ENCODE data around the gene CHAF1A. TPM values are rescaled to one million over a fixed set of nuclear protein-coding genes. Genes with fewer than 3 reads are reported as not detected.

Gene CHAF1A
- total and polyA plus RNA-seq, 12 donors: 3.4 to 14.6 (median 8.4) TPM

DNA sequence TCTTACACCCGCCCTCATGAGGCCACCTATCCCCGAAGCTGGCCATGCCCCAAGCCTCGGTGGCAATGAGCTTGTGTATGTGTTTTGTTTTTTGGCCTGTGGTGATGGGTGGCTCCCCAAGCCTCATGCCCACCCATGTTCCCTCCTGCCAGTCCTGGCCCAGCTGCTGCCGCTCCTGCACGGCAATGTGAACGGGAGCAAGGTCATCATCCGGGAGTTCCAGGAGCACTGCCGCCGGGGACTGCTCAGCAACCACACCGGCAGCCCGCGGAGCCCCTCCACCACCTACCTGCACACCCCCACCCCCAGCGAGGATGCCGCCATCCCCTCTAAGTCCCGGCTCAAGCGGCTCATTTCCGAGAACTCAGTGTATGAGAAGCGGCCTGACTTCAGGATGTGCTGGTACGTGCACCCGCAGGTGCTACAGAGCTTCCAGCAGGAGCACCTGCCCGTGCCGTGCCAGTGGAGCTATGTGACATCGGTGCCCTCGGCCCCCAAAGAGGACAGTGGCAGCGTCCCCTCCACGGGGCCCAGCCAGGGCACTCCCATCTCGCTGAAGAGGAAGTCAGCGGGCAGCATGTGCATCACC is 30.6 kb downstream of the CHAF1A start:
- Histone ChIP-seq H3K4me3 (no peak overlapping the region), H3K4me1 (replicated peaks in 1 of 2) (no peaks in the 10 kb centered on the region), H3K36me3 (replicated peaks in 1 of 2) (no peaks in the 10 kb centered on the region), H3K27me3 (no peaks in the 10 kb centered on the region), H3K27ac (no peak overlapping the region), H3K9me3 (replicated peaks in 1 of 3) (no peaks in the 10 kb centered on the region)
- DNase-seq: no peak
- WGBS, 4 donors: 90 to 96% (median 94%) methylated on average over 13 to 28 of the region's 28 CpGs
- TF ChIP-seq, protein P1, sequence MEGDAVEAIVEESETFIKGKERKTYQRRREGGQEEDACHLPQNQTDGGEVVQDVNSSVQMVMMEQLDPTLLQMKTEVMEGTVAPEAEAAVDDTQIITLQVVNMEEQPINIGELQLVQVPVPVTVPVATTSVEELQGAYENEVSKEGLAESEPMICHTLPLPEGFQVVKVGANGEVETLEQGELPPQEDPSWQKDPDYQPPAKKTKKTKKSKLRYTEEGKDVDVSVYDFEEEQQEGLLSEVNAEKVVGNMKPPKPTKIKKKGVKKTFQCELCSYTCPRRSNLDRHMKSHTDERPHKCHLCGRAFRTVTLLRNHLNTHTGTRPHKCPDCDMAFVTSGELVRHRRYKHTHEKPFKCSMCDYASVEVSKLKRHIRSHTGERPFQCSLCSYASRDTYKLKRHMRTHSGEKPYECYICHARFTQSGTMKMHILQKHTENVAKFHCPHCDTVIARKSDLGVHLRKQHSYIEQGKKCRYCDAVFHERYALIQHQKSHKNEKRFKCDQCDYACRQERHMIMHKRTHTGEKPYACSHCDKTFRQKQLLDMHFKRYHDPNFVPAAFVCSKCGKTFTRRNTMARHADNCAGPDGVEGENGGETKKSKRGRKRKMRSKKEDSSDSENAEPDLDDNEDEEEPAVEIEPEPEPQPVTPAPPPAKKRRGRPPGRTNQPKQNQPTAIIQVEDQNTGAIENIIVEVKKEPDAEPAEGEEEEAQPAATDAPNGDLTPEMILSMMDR (IDR thresholded peaks at IDR 0.05): no peak
- no peak for TF ChIP-seq POLR2A (IDR thresholded peaks at IDR 0.05)
- intact Hi-C loops (cut with DNase I): no loop called here

DNA sequence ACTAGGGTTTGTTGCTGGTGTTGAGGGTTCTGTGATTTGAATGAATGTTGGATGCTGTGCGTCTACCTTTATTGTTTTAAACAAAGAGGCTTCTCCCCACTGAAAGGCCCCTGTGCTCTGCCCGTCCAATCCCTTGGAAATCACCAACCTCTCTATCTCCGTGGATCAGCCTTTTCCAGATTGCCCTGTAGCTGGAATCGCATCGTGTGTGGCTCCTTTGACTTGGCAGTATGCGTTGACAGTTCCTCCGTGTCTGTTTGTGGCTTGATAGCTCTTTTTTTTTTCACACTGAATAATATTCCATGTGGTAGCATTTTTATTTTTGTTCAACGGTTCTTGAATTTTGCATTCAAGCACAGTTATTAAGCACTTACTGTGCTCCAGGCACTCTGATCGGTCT is 32.0 kb downstream of the CHAF1A start:
- H3K27ac ChIP-seq: no peak overlapping the region
- no peaks in the 10 kb centered on the region for H3K36me3 ChIP-seq (replicated peaks in 1 of 2)
- H3K4me1 ChIP-seq (replicated peaks in 1 of 2): no peaks in the 10 kb centered on the region
- intact Hi-C loops (cut with DNase I): no loop called here
- no peaks in the 10 kb centered on the region for H3K27me3 ChIP-seq
- TF ChIP-seq, protein P1 (IDR thresholded peaks at IDR 0.05): no peak
- TF ChIP-seq POLR2A (IDR thresholded peaks at IDR 0.05): no peak
- DNase-seq: no peak
- no peak overlapping the region for H3K4me3 ChIP-seq
- WGBS, 4 donors: 91 to 95% (median 92%) methylated on average over 9 of the region's 9 CpGs
- no peaks in the 10 kb centered on the region for H3K9me3 ChIP-seq (replicated peaks in 1 of 3)

DNA sequence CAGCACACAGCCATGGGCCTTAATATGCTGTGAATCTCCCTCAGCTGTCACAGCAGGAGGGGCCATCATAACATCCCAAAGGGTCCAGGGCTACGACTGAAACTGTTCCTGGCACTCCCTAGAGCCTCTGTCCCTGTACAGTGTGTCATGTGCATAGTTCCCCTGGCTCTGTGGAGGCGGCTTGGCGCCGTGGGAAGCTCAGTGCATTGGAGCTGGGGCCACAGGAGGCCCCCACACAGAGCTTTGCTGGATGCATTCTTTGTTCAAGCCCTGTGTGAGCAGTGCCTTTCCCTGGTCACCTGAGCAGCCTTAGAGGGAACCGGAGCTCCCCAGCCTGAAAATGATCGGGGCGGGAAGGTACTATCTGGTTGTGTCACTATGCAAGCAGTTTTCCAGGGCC is 33.8 kb downstream of the CHAF1A start:
- Histone ChIP-seq H3K27me3 (no peaks in the 10 kb centered on the region), H3K36me3 (replicated peaks in 1 of 2) (no peaks in the 10 kb centered on the region), H3K4me3 (no peak overlapping the region), H3K9me3 (replicated peaks in 1 of 3) (no peaks in the 10 kb centered on the region), H3K4me1 (replicated peaks in 1 of 2) (no peaks in the 10 kb centered on the region), H3K27ac (no peak overlapping the region)
- intact Hi-C loops (cut with DNase I): no loop called here
- TF ChIP-seq, protein P1 (IDR thresholded peaks at IDR 0.05): no peak
- no peak for TF ChIP-seq POLR2A (IDR thresholded peaks at IDR 0.05)
- no peak for DNase-seq
- 86 to 98% (median 91%) methylated on average over 1 to 7 of the region's 7 CpGs for WGBS, 4 donors

DNA sequence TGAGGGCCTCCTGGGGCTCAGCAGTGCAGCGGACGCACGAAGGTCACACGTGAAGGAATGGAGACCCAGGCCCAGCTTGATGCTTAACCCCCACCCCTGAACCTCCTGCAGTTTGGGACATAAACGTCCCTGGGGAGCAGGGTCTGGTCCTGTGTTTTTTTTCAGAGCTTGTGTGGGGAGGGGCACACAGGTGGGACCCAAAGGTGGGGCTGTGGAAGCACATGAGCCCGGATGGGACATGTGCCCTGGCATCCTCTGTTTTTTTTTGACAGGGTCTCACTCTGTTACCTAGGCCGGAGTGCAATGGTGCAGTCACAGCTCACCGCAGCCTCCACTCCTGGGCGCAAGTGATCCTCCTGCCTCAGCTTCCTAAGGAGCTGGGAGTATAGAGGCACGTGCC is 34.7 kb downstream of the CHAF1A start:
- TF ChIP-seq, protein P1 (IDR thresholded peaks at IDR 0.05): no peak
- TF ChIP-seq POLR2A (IDR thresholded peaks at IDR 0.05): no peak
- intact Hi-C loops (cut with DNase I): no loop called here
- Histone ChIP-seq H3K4me1 (replicated peaks in 1 of 2) (no peaks in the 10 kb centered on the region), H3K9me3 (replicated peaks in 1 of 3) (no peaks in the 10 kb centered on the region), H3K27me3 (no peaks in the 10 kb centered on the region), H3K27ac (no peak overlapping the region), H3K36me3 (replicated peaks in 1 of 2) (no peaks in the 10 kb centered on the region), H3K4me3 (no peak overlapping the region)
- 95 to 100% (median 96%) methylated on average over 4 to 10 of the region's 10 CpGs for WGBS, 4 donors
- DNase-seq: no peak
